NB4 (cell line): ENCODE measurements around the gene RASL11A.
"Not testable (repeated sequence)": the region's sequence is repeated elsewhere in the genome, so short reads cannot be mapped to it uniquely, and the experiment has no call there.

Experiments
- DNase-seq: peaks from one replicate; pipeline ENCODE4 v3.0.0; 2010; ENCODE audit warnings: low read depth
- H3K4me3 ChIP-seq: one replicate; pipeline ENCODE4 v1.5.1; 2011; ENCODE audit warnings: mild to moderate bottlenecking, low read depth, low read length, moderate library complexity
- MYC ChIP-seq: IDR thresholded peaks from 2 replicates; pipeline ENCODE4 v1.6.1; 2011; ENCODE audit warnings: low read depth, low read length
- POLR2A ChIP-seq: IDR thresholded peaks from 2 replicates; pipeline ENCODE4 v1.6.1; 2011; ENCODE audit warnings: mild to moderate bottlenecking; ENCODE audit not compliant: insufficient read length; ENCODE audit errors: extremely low read depth
- TF ChIP-seq, protein P1 (sequence below): IDR thresholded peaks from 2 replicates; pipeline ENCODE4 v1.6.1; 2011; ENCODE audit warnings: low read depth, low read length
- TF ChIP-seq, protein P2 (sequence below): IDR thresholded peaks from one replicate; pipeline ENCODE4 v1.5.1; 2012; ENCODE audit warnings: low read depth, low read length

The RASL11A gene

GRCh38 chr13:27270594-27271520 is at the start of gene RASL11A:
RASL11A (plus strand) TSS chr13:27270830; CDS start chr13:27270945, 115 bp downstream.
- peak within 1 kb of the TSS; percentile 63 for H3K4me3 ChIP-seq

GRCh38 chr13:27222100-27222499 is 48.5 kb upstream of the RASL11A start:
- H3K4me3 ChIP-seq, DNase-seq: not testable (repeated sequence)

More at GRCh38 chr13:27270594-27271520, at the start of gene RASL11A:
- peak; percentile 91 for DNase-seq
- peak; percentile 46 for TF ChIP-seq POLR2A
- TF ChIP-seq, protein P1, sequence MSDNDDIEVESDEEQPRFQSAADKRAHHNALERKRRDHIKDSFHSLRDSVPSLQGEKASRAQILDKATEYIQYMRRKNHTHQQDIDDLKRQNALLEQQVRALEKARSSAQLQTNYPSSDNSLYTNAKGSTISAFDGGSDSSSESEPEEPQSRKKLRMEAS, result peak; percentile 55
- no peak for TF ChIP-seq MYC
- TF ChIP-seq, protein P2, sequence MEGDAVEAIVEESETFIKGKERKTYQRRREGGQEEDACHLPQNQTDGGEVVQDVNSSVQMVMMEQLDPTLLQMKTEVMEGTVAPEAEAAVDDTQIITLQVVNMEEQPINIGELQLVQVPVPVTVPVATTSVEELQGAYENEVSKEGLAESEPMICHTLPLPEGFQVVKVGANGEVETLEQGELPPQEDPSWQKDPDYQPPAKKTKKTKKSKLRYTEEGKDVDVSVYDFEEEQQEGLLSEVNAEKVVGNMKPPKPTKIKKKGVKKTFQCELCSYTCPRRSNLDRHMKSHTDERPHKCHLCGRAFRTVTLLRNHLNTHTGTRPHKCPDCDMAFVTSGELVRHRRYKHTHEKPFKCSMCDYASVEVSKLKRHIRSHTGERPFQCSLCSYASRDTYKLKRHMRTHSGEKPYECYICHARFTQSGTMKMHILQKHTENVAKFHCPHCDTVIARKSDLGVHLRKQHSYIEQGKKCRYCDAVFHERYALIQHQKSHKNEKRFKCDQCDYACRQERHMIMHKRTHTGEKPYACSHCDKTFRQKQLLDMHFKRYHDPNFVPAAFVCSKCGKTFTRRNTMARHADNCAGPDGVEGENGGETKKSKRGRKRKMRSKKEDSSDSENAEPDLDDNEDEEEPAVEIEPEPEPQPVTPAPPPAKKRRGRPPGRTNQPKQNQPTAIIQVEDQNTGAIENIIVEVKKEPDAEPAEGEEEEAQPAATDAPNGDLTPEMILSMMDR, result peak; percentile 72

- DNase-seq, result no peak
- no peak overlapping the region for H3K4me3 ChIP-seq
- TF ChIP-seq MYC, result no peak
- no peak for TF ChIP-seq POLR2A
- TF ChIP-seq, protein P2, result no peak
- TF ChIP-seq, protein P1, result no peak
Observed at GRCh38 chr13:27226991-27227390, 43.6 kb upstream of the RASL11A start.

- TF ChIP-seq MYC (no peak), POLR2A (no peak)
- TF ChIP-seq, protein P1, result no peak
- TF ChIP-seq, protein P2, result no peak
- DNase-seq, result no peak
- no peak overlapping the region for H3K4me3 ChIP-seq
Observed at GRCh38 chr13:27228131-27228530, 42.5 kb upstream of the RASL11A start.

DNA sequence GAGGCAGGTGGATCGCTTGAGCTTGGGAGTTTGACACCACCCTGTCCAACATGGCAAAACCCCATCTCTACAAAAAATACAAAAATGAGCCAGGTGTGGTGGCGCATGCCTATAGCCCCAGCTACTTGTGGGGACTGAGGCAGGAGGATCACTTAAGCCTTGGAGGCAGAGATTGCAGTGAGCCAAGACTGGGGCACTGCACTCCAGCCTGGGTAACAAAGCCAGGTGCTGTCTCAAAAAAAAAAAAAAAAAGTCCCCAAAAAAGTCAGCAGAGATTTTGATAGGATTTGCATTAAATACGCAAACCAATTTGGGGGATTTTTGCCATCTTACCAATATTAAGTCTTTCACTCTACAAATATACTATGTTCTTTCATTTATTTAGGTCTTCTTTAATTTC is 41.0 kb upstream of the RASL11A start:
- no peak overlapping the region for H3K4me3 ChIP-seq
- DNase-seq, result no peak
- TF ChIP-seq POLR2A, result no peak
- TF ChIP-seq, protein P2, result no peak
- TF ChIP-seq, protein P1, result no peak

DNA sequence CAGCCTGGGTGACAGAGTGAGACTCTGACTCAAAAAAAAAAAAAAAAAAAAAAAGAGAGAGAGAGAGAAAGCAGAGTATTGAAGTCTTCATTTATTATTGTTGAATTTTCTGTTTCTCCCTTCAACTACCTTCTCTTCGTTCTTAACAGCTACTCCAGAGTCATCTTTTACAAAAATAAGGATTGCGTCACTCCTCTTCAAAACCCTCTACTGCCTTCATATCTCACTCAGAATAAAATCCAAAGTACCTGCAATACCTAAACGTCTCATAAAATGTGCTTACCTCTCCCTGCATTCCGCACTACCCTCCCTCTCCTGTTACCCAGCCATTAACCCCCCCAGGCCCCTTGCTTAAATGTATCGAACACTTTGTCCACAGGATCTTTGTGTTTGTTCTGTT is 36.7 kb upstream of the RASL11A start:
- TF ChIP-seq, protein P1, result no peak
- TF ChIP-seq POLR2A, result no peak
- TF ChIP-seq, protein P2, result no peak
- TF ChIP-seq MYC, result no peak
- H3K4me3 ChIP-seq, result no peak overlapping the region
- no peak for DNase-seq
